SK-N-SH treated with all-trans-retinoic acid at 6 μM for 48 hours (cell line): ENCODE results near the gene ZSCAN5C.

ENCODE experiments used
- ATAC-seq: fragments of 200-7000 bp; cut with Tn5 transposase; 3 replicates; pipeline ENCODE4 v1.9.1; 2020; ENCODE audit warnings: mild to moderate bottlenecking, moderate library complexity
- ARNTL ChIP-seq: fragments of 450-650 bp; formaldehyde crosslinking; IDR thresholded peaks from 2 replicates; pipeline ENCODE4 v1.5.0; 2020; ENCODE audit warnings: low read depth, mild to moderate bottlenecking, moderate library complexity, borderline replicate concordance
- BACH2 ChIP-seq: fragments of 250-450 bp; sonication (Bioruptor Pico); IDR thresholded peaks from 2 replicates; pipeline ENCODE4 v1.9.0; 2021; ENCODE audit warnings: mild to moderate bottlenecking, borderline replicate concordance
- CSRNP3 ChIP-seq: fragments of 250-450 bp; sonication (Bioruptor Pico); IDR thresholded peaks from 2 replicates; pipeline ENCODE4 v1.5.1; 2021; ENCODE audit warnings: mild to moderate bottlenecking, moderate library complexity
- ESRRG ChIP-seq: fragments of 250-450 bp; sonication (Bioruptor Pico); IDR thresholded peaks from 2 replicates; pipeline ENCODE4 v1.6.1; 2021; ENCODE audit warnings: mild to moderate bottlenecking
- GLIS3 ChIP-seq: fragments of 250-450 bp; sonication (Bioruptor Pico); IDR thresholded peaks from 2 replicates; pipeline ENCODE4 v1.5.0; 2020; ENCODE audit warnings: mild to moderate bottlenecking, moderate library complexity
- ISL1 ChIP-seq: fragments of 250-450 bp; sonication (Bioruptor Pico); IDR thresholded peaks from 2 replicates; pipeline ENCODE4 v2.1.2; 2022; ENCODE audit warnings: mild to moderate bottlenecking, moderate library complexity
- PATZ1 ChIP-seq: fragments of 250-450 bp; sonication (Bioruptor Pico); IDR thresholded peaks from 2 replicates; pipeline ENCODE4 v1.8.0; 2020; ENCODE audit warnings: mild to moderate bottlenecking, moderate library complexity, borderline replicate concordance
- POU6F1 ChIP-seq: fragments of 250-450 bp; sonication (Bioruptor Pico); IDR thresholded peaks from 2 replicates; pipeline ENCODE4 v1.8.0; 2021; ENCODE audit warnings: low read depth, mild to moderate bottlenecking, moderate library complexity, borderline replicate concordance
- PPARA ChIP-seq: fragments of 250-450 bp; sonication (Bioruptor Pico); IDR thresholded peaks from 2 replicates; pipeline ENCODE4 v1.5.0; 2020; ENCODE audit warnings: mild to moderate bottlenecking, borderline replicate concordance
- RARB ChIP-seq: fragments of 250-450 bp; sonication (Bioruptor Pico); IDR thresholded peaks from 2 replicates; pipeline ENCODE4 v1.8.0; 2021; ENCODE audit warnings: mild to moderate bottlenecking, moderate library complexity
- SNAI2 ChIP-seq: fragments of 250-450 bp; sonication (Bioruptor Pico); IDR thresholded peaks from 2 replicates; pipeline ENCODE4 v1.5.0; 2020; ENCODE audit warnings: mild to moderate bottlenecking, moderate library complexity
- TCF4 ChIP-seq: fragments of 250-450 bp; sonication (Bioruptor Pico); IDR thresholded peaks from 2 replicates; pipeline ENCODE4 v1.8.0; 2021; ENCODE audit warnings: mild to moderate bottlenecking, moderate library complexity, borderline replicate concordance
- TSHZ2 ChIP-seq: fragments of 250-450 bp; sonication (Bioruptor Pico); IDR thresholded peaks from 2 replicates; pipeline ENCODE4 v1.5.0; 2020; ENCODE audit warnings: mild to moderate bottlenecking, moderate library complexity
- ZC3H10 ChIP-seq: fragments of 250-450 bp; sonication (Bioruptor Pico); IDR thresholded peaks from 2 replicates; pipeline ENCODE4 v1.5.1; 2021; ENCODE audit warnings: mild to moderate bottlenecking, moderate library complexity
- ZFP3 ChIP-seq: fragments of 250-450 bp; sonication (Bioruptor Pico); IDR thresholded peaks from 2 replicates; pipeline ENCODE4 v1.5.0; 2020; ENCODE audit warnings: mild to moderate bottlenecking, moderate library complexity
- ZFP30 ChIP-seq: fragments of 450-650 bp; formaldehyde crosslinking; IDR thresholded peaks from 2 replicates; pipeline ENCODE4 v1.5.0; 2022; ENCODE audit warnings: mild to moderate bottlenecking, moderate library complexity
- ZNF565 ChIP-seq: fragments of 450-650 bp; formaldehyde crosslinking; conservative IDR thresholded peaks from 2 replicates; pipeline ENCODE4 v1.5.0; 2020; ENCODE audit warnings: low read depth, mild to moderate bottlenecking, moderate library complexity
- ZNF70 ChIP-seq: fragments of 450-650 bp; formaldehyde crosslinking; IDR thresholded peaks from 2 replicates; pipeline ENCODE4 v1.5.0; 2020; ENCODE audit warnings: mild to moderate bottlenecking, moderate library complexity
- ZNF8 ChIP-seq: fragments of 450-650 bp; formaldehyde crosslinking; IDR thresholded peaks from 2 replicates; pipeline ENCODE4 v1.5.0; 2020; ENCODE audit warnings: mild to moderate bottlenecking, moderate library complexity

The ZSCAN5C gene

GRCh38 chr19:56156768-56157167 lies 45.3 kb upstream of the ZSCAN5C start:
- no peak for ATAC-seq
- TF ChIP-seq BACH2 = no peak

GRCh38 chr19:56158170-56158757 lies 43.8 kb upstream of the ZSCAN5C start:
- no peak for TF ChIP-seq ZNF565 (CRISPR knock-in tag)
- TF ChIP-seq, all 23 proteins: peak for 0
- ATAC-seq = no peak

- TF ChIP-seq ZFP30 (no peak), ZNF565 (CRISPR knock-in tag) (no peak), GLIS3 (CRISPR knock-in tag) (no peak), ARNTL (CRISPR knock-in tag) (no peak), CSRNP3 (CRISPR knock-in tag) (no peak), PPARA (CRISPR knock-in tag) (no peak), ZFP3 (CRISPR knock-in tag) (no peak), POU6F1 (CRISPR knock-in tag) (no peak), ISL1 (CRISPR knock-in tag) (no peak), TCF4 (CRISPR knock-in tag) (no peak), SNAI2 (no peak)
- TF ChIP-seq, all 23 proteins: peak for 0
These were observed 43.0 kb upstream of the ZSCAN5C start for GRCh38 chr19:56159009-56159559.

GRCh38 chr19:56159622-56160271 lies 42.3 kb upstream of the ZSCAN5C start:
- no peak for TF ChIP-seq ARNTL (CRISPR knock-in tag)
- no peak for TF ChIP-seq ZFP30
- no peak for TF ChIP-seq GLIS3 (CRISPR knock-in tag)
- TF ChIP-seq ISL1 (CRISPR knock-in tag) = no peak
- no peak for TF ChIP-seq BACH2
- TF ChIP-seq POU6F1 (CRISPR knock-in tag) = no peak
- TF ChIP-seq SNAI2 = no peak
- no peak for TF ChIP-seq ESRRG (CRISPR knock-in tag)
- TF ChIP-seq, all 23 proteins: peak for 0
- no peak for ATAC-seq

More at GRCh38 chr19:56159009-56159559, 43.0 kb upstream of the ZSCAN5C start:
- ATAC-seq = no peak

- ATAC-seq = no peak; the same call in 2 of the 3 replicates
- TF ChIP-seq RARB (CRISPR knock-in tag) (no peak), ZNF8 (CRISPR knock-in tag) (no peak), ESRRG (CRISPR knock-in tag) (no peak), PATZ1 (CRISPR knock-in tag) (no peak), PPARA (CRISPR knock-in tag) (no peak), BACH2 (no peak), CSRNP3 (CRISPR knock-in tag) (no peak), GLIS3 (CRISPR knock-in tag) (no peak), ZNF70 (CRISPR knock-in tag) (no peak), ZFP30 (no peak), ZC3H10 (CRISPR knock-in tag) (no peak), SNAI2 (no peak), TSHZ2 (CRISPR knock-in tag) (no peak)
These were observed 40.5 kb upstream of the ZSCAN5C start for GRCh38 chr19:56161534-56161933.
